Trophoblast cell (in vitro differentiated cells and primary cell): ENCODE data around the gene SPC25.
"Not testable (repeated sequence)": the region's sequence is repeated elsewhere in the genome, so short reads cannot be mapped to it uniquely, and the experiment has no call there.

Experiments
- DNase-seq, 2 donors: peaks; one replicate each; pipeline ENCODE4 v3.0.0-alpha.2; 2016
- H2AFZ ChIP-seq: 2 replicates; pipeline ENCODE4 v1.6.1; 2013; ENCODE audit warnings: low read length, moderate library complexity, mild to moderate bottlenecking; ENCODE audit not compliant: insufficient read depth, poor library complexity
- H2AK5ac ChIP-seq: 2 replicates; pipeline ENCODE4 v1.6.1; 2013; ENCODE audit warnings: mild to moderate bottlenecking, low read length
- H2BK120ac ChIP-seq: 2 replicates; pipeline ENCODE4 v1.6.1; 2013; ENCODE audit warnings: low read length, mild to moderate bottlenecking, moderate library complexity; ENCODE audit not compliant: insufficient read depth, poor library complexity
- H2BK12ac ChIP-seq: 2 replicates; pipeline ENCODE4 v1.6.1; 2013; ENCODE audit warnings: mild to moderate bottlenecking, low read length, moderate library complexity
- H2BK5ac ChIP-seq: 2 replicates; pipeline ENCODE4 v1.6.1; 2013; ENCODE audit warnings: low read length, low read depth, moderate library complexity, mild to moderate bottlenecking; ENCODE audit not compliant: poor library complexity
- H3K14ac ChIP-seq: 2 replicates; pipeline ENCODE4 v1.6.1; 2013; ENCODE audit warnings: mild to moderate bottlenecking, low read length
- H3K18ac ChIP-seq: 2 replicates; pipeline ENCODE4 v1.6.1; 2013; ENCODE audit warnings: mild to moderate bottlenecking, low read length
- H3K23ac ChIP-seq: 2 replicates; pipeline ENCODE4 v1.6.1; 2013; ENCODE audit warnings: low read length
- H3K27ac ChIP-seq: 2 replicates; pipeline ENCODE4 v1.5.1; 2013; ENCODE audit warnings: low read depth, mild to moderate bottlenecking, inconsistent platforms, low read length, moderate library complexity
- H3K27me3 ChIP-seq: 2 replicates; pipeline ENCODE4 v1.6.1; 2013; ENCODE audit warnings: inconsistent platforms, mild to moderate bottlenecking, low read length, moderate library complexity; ENCODE audit not compliant: insufficient read depth
- H3K36me3 ChIP-seq, 2 experiments: 1 replicate in 1 of 2; 2 replicates in 1 of 2; pipeline ENCODE4 v1.6.1; 2013; ENCODE audit warnings: low read length in 2 of 2, mild to moderate bottlenecking in 2 of 2, moderate library complexity in 1 of 2; ENCODE audit not compliant: insufficient read depth in 2 of 2, control insufficient read depth in 1 of 2
- H3K4ac ChIP-seq: 2 replicates; pipeline ENCODE4 v1.6.1; 2013; ENCODE audit warnings: low read depth, mild to moderate bottlenecking, low read length, moderate library complexity
- H3K4me1 ChIP-seq, 2 experiments: 1 replicate in 1 of 2; 2 replicates in 1 of 2; pipeline ENCODE4 v1.6.1; 2013; ENCODE audit warnings: low read length in 2 of 2, mild to moderate bottlenecking in 2 of 2, moderate library complexity in 1 of 2; ENCODE audit not compliant: insufficient read depth in 2 of 2, control insufficient read depth in 1 of 2
- H3K4me2 ChIP-seq: 2 replicates; pipeline ENCODE4 v1.6.1; 2013; ENCODE audit warnings: inconsistent platforms, mild to moderate bottlenecking, low read length, moderate library complexity
- H3K4me3 ChIP-seq: 2 replicates; pipeline ENCODE4 v1.5.1; 2013; ENCODE audit warnings: mild to moderate bottlenecking, low read depth, low read length, inconsistent platforms
- H3K79me1 ChIP-seq: one replicate; pipeline ENCODE4 v1.6.1; 2013; ENCODE audit warnings: low read length
- H3K79me2 ChIP-seq: 2 replicates; pipeline ENCODE4 v1.6.1; 2013; ENCODE audit warnings: low read length, mild to moderate bottlenecking; ENCODE audit not compliant: control insufficient read depth, insufficient read depth, poor library complexity
- H3K9ac ChIP-seq: 2 replicates; pipeline ENCODE4 v1.6.1; 2013; ENCODE audit warnings: mild to moderate bottlenecking, low read length
- H3K9me3 ChIP-seq: 2 replicates; pipeline ENCODE4 v1.6.1; 2013; ENCODE audit warnings: low read depth, mild to moderate bottlenecking, control low read depth, inconsistent platforms, low read length; ENCODE audit not compliant: insufficient read depth
- H4K12ac ChIP-seq: 2 replicates; pipeline ENCODE4 v1.6.1; 2013; ENCODE audit warnings: low read depth, mild to moderate bottlenecking, low read length, moderate library complexity
- H4K8ac ChIP-seq: 2 replicates; pipeline ENCODE4 v1.6.1; 2013; ENCODE audit warnings: low read depth, mild to moderate bottlenecking, low read length, moderate library complexity
- H4K91ac ChIP-seq: one replicate; pipeline ENCODE4 v1.6.1; 2013; ENCODE audit warnings: low read depth, mild to moderate bottlenecking, low read length, moderate library complexity
- WGBS: extraction: QIAGEN DNeasy Blood & Tissue Kit; methylation state at CpG from one replicate; pipeline ENCODE4 v1.1.7; 2013; ENCODE audit warnings: missing lambda C conversion rate; ENCODE audit not compliant: insufficient read length, insufficient coverage; ENCODE audit errors: extremely low coverage; 5-methylcytosine and 5-hydroxymethylcytosine counted together

SPC25 gene

GRCh38 chr2:168934826-168935225 is 44.6 kb upstream of the SPC25 start:
- Histone ChIP-seq H3K9ac (no peak overlapping the region), H4K8ac (no peak overlapping the region), H4K12ac (no peak overlapping the region), H3K23ac (no peak overlapping the region), H2AFZ (no peak overlapping the region), H3K4me3 (no peak overlapping the region), H2BK12ac (no peak overlapping the region), H3K14ac (no peak overlapping the region), H2BK120ac (no peak overlapping the region), H3K4me2 (no peak overlapping the region), H3K36me3 (no peaks in the 10 kb centered on the region), H4K91ac (no peak overlapping the region), H3K4ac (no peak overlapping the region), H2BK5ac (no peak overlapping the region), H3K18ac (no peak overlapping the region), H3K79me2 (no peaks in the 10 kb centered on the region), H3K4me1 (peaks cover 2 to 5% of the 10 kb centered on the region in 2 experiments), H3K27me3 (no peaks in the 10 kb centered on the region), H3K9me3 (peaks cover 1% of the 10 kb centered on the region), H3K27ac (no peak overlapping the region), H3K79me1 (no peaks in the 10 kb centered on the region), H2AK5ac (no peak overlapping the region)
- WGBS = no CpG with 5 or more reads among the region's 2 CpGs
- no peak for DNase-seq

- H3K23ac ChIP-seq, H3K4me3 ChIP-seq, H3K9ac ChIP-seq, H3K4ac ChIP-seq, H3K4me2 ChIP-seq, H3K9me3 ChIP-seq, H3K79me2 ChIP-seq, H3K27me3 ChIP-seq, H2BK5ac ChIP-seq, H3K4me1 ChIP-seq, H3K14ac ChIP-seq, H4K8ac ChIP-seq, H2AFZ ChIP-seq, H2AK5ac ChIP-seq, H4K91ac ChIP-seq, H4K12ac ChIP-seq, H2BK120ac ChIP-seq, H2BK12ac ChIP-seq, H3K18ac ChIP-seq, H3K27ac ChIP-seq, H3K36me3 ChIP-seq, H3K79me1 ChIP-seq, DNase-seq: not testable (repeated sequence)
- no CpG with 5 or more reads among the region's 4 CpGs for WGBS
These were observed 41.9 kb upstream of the SPC25 start for GRCh38 chr2:168932174-168932573.

DNA sequence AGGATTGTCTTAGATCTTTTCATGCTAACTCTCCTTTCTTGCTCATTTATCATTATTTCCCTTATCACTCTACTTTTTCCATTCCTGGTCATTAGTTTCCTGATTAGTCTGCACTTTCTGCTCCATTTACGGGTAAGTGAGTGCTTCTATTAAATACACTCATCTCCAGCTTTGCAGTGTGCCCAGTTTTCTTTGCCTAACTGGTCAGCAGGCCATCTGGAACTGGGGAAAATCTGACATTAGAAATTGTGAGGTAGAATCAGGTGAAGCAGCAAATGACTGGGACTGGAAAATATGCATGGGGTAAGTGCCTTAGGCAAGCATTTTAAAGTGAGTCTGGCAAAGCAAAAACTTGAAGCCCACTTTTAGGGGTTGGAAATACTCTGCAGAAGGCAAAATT is 40.0 kb upstream of the SPC25 start:
- no peaks in the 10 kb centered on the region for H3K27me3 ChIP-seq
- H3K4me3 ChIP-seq = no peak overlapping the region
- no peaks in the 10 kb centered on the region for H3K9me3 ChIP-seq
- H2AK5ac ChIP-seq = no peak overlapping the region
- no peak overlapping the region for H3K9ac ChIP-seq
- no peak overlapping the region for H3K4ac ChIP-seq
- H3K27ac ChIP-seq = no peak overlapping the region
- H3K36me3 ChIP-seq = no peaks in the 10 kb centered on the region
- peak; percentile 22 to 59 for DNase-seq
- H4K12ac ChIP-seq = no peak overlapping the region
- H3K4me2 ChIP-seq = no peak overlapping the region
- H3K18ac ChIP-seq = no peak overlapping the region
- H3K79me1 ChIP-seq = no peaks in the 10 kb centered on the region
- peaks cover 2 to 9% of the 10 kb centered on the region in 2 experiments for H3K4me1 ChIP-seq
- no peak overlapping the region for H3K14ac ChIP-seq
- H2AFZ ChIP-seq = no peak overlapping the region
- H3K23ac ChIP-seq = no peak overlapping the region
- H2BK12ac ChIP-seq = no peak overlapping the region
- H4K91ac ChIP-seq = no peak overlapping the region
- no peak overlapping the region for H2BK5ac ChIP-seq
- no peaks in the 10 kb centered on the region for H3K79me2 ChIP-seq
- no peak overlapping the region for H4K8ac ChIP-seq
- no peak overlapping the region for H2BK120ac ChIP-seq
- WGBS = no CpG with 5 or more reads among the region's 1 CpG

GRCh38 chr2:168929031-168929430 is 38.8 kb upstream of the SPC25 start:
- no peak overlapping the region for H4K12ac ChIP-seq
- H3K9ac ChIP-seq = no peak overlapping the region
- H3K36me3 ChIP-seq = no peaks in the 10 kb centered on the region
- no peaks in the 10 kb centered on the region for H3K79me2 ChIP-seq
- H3K9me3 ChIP-seq = no peaks in the 10 kb centered on the region
- no peak overlapping the region for H4K8ac ChIP-seq
- no peak for DNase-seq
- H3K4me1 ChIP-seq = peaks cover 2 to 9% of the 10 kb centered on the region in 2 experiments
- no CpG with 5 or more reads among the region's 3 CpGs for WGBS
- no peaks in the 10 kb centered on the region for H3K79me1 ChIP-seq
- no peak overlapping the region for H3K14ac ChIP-seq
- H2AFZ ChIP-seq = no peak overlapping the region
- no peak overlapping the region for H3K18ac ChIP-seq
- no peak overlapping the region for H2BK120ac ChIP-seq
- no peak overlapping the region for H3K27ac ChIP-seq
- no peak overlapping the region for H2AK5ac ChIP-seq
- no peak overlapping the region for H3K4me3 ChIP-seq
- no peak overlapping the region for H2BK5ac ChIP-seq
- no peak overlapping the region for H2BK12ac ChIP-seq
- H3K27me3 ChIP-seq = no peaks in the 10 kb centered on the region
- no peak overlapping the region for H3K23ac ChIP-seq
- H3K4me2 ChIP-seq = no peak overlapping the region
- H3K4ac ChIP-seq = no peak overlapping the region
- H4K91ac ChIP-seq = no peak overlapping the region
